HG03354 (cell line): Measurements from ENCODE around the gene TRAK2.

Source experiments
- ATAC-seq: cut with Tn5 transposase; IDR thresholded peaks from one replicate; pipeline ENCODE4 v1.9.1; 2021; ENCODE audit warnings: mild to moderate bottlenecking; ENCODE audit not compliant: unreplicated experiment, poor library complexity, severe bottlenecking

TRAK2 gene

GRCh38 chr2:201420442-201421113, 30.7 kb downstream of the TRAK2 start:
- no peak for ATAC-seq

- ATAC-seq: no peak
Observed at GRCh38 chr2:201419986-201420385, 31.3 kb downstream of the TRAK2 start.

DNA sequence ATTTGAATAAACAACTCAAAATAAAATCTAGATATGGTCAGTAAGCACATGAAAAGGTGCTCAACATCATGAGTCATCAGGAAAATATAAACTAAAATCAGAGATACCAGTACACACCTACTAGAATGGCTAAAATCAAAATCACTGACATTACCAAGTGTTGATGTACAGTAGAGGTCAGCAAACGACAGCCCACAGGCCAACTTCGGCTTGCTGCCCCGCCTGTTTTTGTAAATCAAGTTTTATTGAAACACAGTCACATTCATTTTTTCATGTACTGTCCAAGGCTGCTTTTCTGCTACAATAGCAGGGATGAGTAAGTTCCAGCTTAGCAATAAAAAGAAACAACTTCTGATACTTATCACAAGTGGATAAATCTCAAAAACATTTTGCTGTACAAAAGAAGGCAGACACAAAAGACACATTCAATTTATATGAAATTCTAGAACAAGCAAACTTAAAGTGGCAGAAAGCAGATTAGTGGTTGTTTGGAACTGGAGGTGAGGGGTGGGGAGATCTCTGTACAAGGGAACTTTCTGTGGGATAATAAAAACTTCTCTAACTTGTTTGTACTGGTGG, 32.1 kb downstream of the TRAK2 start:
- ATAC-seq: no peak

- no peak for ATAC-seq
Observed at GRCh38 chr2:201415149-201415548, 36.1 kb downstream of the TRAK2 start.

DNA sequence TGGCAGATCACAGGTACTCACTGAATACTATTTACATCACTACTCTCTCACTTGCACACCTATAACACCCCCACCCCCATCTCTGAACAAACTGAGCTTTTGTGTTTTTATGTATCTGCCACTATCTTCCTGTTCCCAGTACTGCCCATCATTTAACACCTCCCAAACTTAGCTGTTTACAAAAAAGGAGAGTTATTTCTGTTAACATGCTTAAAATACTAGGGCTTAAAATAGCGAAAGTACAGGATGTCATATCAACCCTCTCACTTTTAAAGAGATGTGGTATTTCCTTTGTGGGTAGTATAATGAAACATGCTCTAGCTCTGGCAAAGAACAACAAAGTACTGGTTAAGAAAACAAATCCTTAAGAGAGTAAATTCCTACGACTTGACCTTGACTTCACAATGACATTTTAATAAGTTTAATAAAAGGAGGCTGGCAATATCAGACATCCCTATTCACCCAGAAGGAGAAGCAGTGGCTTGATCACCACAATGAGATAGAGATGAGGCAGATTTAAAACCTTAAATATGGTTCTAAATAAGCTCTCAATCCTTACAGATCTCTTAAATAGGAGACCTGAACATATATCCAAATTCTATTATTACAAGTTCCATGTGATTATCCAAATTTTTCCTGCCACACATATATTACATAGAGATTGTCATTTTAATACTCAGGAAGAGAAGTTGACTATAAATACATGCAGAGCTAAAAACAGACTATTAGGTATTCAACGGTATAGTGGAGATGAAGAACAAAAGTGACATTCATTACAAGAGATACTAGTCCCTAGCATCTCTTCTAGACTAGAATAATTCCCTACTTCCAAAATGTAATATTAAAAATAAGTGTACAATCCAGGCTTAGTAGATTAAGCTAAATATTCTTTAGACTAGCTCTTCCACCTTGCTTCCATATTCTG, 36.9 kb downstream of the TRAK2 start:
- peak; percentile 60 for ATAC-seq

DNA sequence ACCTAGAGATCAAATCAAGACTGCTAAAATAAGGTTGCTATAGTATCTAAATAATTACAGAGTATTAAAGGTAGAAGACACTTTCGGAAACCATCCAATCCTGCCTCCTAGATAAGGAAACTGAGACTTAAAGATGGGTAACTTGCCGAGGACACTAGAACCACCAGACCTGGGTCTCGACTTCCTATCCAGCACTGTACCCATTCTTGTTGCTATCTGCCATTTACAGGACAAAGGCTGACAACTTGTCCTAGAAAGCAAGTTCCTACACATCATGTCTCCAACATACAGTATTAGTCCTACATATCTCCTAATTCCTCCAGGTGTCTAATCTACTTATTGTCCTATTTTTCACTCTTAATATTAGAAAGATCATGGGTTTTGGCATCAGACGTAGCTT, 37.7 kb downstream of the TRAK2 start:
- ATAC-seq: no peak

- ATAC-seq: no peak
Observed at GRCh38 chr2:201413143-201413542, 38.1 kb downstream of the TRAK2 start.

GRCh38 chr2:201411421-201411820, 39.8 kb downstream of the TRAK2 start:
- no peak for ATAC-seq

- no peak for ATAC-seq
Observed at GRCh38 chr2:201408931-201409330, 42.3 kb downstream of the TRAK2 start.

DNA sequence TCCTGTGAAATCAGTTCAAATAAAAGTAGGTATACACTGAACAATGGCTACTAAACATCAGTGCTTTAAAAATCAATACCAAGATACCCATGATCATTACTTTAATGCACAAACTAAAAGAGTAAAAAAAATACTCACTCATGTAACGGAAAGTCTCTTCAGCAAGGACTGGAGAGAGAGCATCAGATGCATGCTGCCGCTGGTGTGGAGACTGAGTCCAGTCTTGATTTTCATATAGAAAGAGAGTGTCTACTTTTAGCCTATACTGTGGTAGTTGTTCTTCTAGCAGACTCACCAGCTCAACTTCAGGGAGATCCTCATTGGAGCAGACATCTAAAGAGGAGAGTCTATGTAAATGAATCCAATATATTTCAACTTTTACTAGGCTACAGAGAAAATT, 44.0 kb downstream of the TRAK2 start:
- ATAC-seq: no peak

GRCh38 chr2:201406077-201406662, 45.1 kb downstream of the TRAK2 start:
- ATAC-seq: no peak

- no peak for ATAC-seq
Observed at GRCh38 chr2:201404699-201405280, 46.5 kb downstream of the TRAK2 start.

DNA sequence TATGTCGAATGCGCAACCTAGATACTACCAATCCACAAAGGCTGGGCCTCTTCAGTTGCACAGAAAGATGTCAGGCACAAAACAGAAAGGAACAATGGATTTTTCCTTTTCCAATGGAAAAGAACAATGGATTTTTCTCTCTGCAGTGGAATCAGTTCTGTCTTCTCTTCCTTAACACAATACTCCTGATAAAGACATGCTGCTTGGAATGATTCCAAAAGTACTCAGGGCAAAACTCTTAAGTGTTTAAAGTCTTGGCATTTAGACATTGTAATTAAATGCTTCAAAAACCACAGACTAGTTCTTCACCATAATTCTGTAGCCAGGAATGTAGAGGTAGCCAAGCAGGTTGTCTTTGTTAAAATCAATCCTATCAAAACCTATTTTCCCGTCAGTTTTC, 47.4 kb downstream of the TRAK2 start:
- ATAC-seq: no peak

DNA sequence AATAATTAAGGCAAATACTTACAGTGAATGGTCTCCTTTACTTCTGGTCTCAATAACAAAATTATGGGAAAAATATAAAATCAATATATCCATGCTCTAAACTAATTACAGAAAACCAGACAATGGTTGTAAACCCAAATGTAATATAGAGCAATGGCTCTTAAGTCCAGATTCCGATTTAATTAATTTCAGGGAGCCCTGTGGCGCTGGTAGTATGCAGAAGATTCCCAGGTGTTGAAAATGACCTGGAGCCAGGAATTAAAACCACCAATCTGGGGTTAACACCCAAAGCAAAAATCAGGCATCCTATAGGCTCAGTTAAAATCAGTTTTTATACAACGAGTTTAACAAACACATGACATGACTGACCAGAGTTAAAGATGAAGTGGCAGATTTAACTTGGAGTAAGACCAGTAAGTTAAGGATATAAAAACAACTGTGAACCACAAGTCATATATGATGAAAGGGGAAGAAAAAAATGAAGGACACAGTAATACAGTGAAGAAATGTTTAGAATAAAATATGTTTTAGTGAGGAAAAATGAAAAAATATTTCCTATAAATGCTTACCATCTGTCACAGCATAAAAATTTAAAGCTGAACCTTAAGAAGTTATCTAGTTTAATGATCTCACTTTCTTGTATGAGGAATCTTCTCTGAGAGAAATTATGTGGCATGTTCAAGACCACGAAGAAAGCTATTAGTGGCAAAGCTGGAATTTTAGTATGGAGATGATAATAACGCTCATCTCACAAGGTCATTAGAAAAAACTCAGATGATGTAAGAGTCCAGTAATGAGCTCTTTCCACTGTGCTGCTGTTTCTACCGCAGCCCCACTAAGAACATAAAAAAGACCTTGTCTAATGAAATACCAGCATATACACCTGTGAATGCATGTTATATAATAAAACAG, 48.4 kb downstream of the TRAK2 start:
- no peak for ATAC-seq

- ATAC-seq: no peak
Observed at GRCh38 chr2:201401815-201402214, 49.4 kb downstream of the TRAK2 start.

DNA sequence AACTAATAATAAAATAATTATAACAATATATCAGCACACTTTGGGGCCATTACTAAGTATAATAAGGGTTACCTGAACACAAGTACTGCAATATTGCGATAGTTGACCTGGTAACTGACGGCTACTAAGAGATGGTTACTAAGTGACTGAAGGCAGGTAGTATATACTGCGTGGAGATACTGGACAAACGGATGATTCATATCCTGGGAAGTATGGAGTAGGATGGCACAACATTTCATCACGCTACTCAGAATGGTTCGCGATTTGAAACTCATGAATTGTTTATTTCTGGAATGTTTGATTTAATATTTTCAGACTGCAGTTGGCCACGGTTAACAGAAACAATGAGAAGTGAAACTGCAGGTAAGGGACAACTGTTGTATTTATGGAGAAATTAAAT, 54.7 kb downstream of the TRAK2 start:
- ATAC-seq: no peak

DNA sequence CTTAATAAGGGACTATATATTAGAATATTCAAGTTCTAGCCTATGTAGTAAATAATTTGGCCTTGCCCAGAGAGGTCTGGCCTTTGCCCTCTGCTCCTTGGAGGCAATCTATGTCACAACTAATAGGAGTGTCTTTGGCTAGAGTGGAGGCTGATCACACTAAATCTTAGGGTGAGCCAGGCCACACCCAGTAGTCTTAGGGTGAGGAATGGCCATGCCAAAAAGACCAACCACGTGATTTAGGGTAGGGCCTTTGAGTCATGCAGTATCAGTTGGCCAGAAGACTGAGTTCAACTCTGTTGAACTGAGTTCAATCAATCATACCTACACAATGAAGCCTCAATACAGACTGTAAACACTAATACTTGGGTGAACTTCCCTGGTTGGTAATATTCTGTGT, 68.1 kb downstream of the TRAK2 start:
- no peak for ATAC-seq

- no peak for ATAC-seq
Observed at GRCh38 chr2:201378496-201379397, 72.5 kb downstream of the TRAK2 start.
